HL-60 (cell line): ENCODE measurements around the gene CKAP2L.
A peak's percentile ranks its signal among the peaks of the same experiment; 100 is the strongest.

Source experiments
- CTCF ChIP-seq: IDR thresholded peaks from one replicate; pipeline ENCODE4 v1.5.1; 2011; ENCODE audit warnings: low read length, control low read depth, inconsistent platforms; ENCODE audit not compliant: insufficient read depth
- GABPA ChIP-seq: IDR thresholded peaks from 2 replicates; pipeline ENCODE4 v1.6.1; 2012; ENCODE audit warnings: low read depth
- POLR2AphosphoS5 ChIP-seq: IDR thresholded peaks from 2 replicates; pipeline ENCODE4 v1.6.1; 2012; ENCODE audit warnings: low read depth
- TF ChIP-seq, protein P1 (sequence below): IDR thresholded peaks from 2 replicates; pipeline ENCODE4 v1.6.1; 2012; ENCODE audit warnings: low read depth; ENCODE audit not compliant: insufficient replicate concordance

GRCh38 chr2:112706170-112706664, 58.2 kb downstream of the CKAP2L start:
- no peak for TF ChIP-seq CTCF
- TF ChIP-seq POLR2AphosphoS5: peak; percentile 98
- TF ChIP-seq, protein P1, sequence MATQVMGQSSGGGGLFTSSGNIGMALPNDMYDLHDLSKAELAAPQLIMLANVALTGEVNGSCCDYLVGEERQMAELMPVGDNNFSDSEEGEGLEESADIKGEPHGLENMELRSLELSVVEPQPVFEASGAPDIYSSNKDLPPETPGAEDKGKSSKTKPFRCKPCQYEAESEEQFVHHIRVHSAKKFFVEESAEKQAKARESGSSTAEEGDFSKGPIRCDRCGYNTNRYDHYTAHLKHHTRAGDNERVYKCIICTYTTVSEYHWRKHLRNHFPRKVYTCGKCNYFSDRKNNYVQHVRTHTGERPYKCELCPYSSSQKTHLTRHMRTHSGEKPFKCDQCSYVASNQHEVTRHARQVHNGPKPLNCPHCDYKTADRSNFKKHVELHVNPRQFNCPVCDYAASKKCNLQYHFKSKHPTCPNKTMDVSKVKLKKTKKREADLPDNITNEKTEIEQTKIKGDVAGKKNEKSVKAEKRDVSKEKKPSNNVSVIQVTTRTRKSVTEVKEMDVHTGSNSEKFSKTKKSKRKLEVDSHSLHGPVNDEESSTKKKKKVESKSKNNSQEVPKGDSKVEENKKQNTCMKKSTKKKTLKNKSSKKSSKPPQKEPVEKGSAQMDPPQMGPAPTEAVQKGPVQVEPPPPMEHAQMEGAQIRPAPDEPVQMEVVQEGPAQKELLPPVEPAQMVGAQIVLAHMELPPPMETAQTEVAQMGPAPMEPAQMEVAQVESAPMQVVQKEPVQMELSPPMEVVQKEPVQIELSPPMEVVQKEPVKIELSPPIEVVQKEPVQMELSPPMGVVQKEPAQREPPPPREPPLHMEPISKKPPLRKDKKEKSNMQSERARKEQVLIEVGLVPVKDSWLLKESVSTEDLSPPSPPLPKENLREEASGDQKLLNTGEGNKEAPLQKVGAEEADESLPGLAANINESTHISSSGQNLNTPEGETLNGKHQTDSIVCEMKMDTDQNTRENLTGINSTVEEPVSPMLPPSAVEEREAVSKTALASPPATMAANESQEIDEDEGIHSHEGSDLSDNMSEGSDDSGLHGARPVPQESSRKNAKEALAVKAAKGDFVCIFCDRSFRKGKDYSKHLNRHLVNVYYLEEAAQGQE: no peak
- no peak for TF ChIP-seq GABPA
